Middle frontal gyrus (tissue), 1 donor: ENCODE results near the gene GRAMD1B.
"Not testable (repeated sequence)": the region's sequence is repeated elsewhere in the genome, so short reads cannot be mapped to it uniquely, and the experiment has no call there.

Experiments
- DNase-seq: peaks from one replicate; pipeline ENCODE4 v3.0.0-alpha.2; 2015; ENCODE audit warnings: low spot score; ENCODE audit errors: extremely low spot score

GRAMD1B gene

GRCh38 chr11:123564221-123564620, 134.2 kb downstream of the GRAMD1B start:
- DNase-seq = peak; percentile 3

GRCh38 chr11:123566852-123567251, 136.8 kb downstream of the GRAMD1B start:
- peak; percentile 2 for DNase-seq

GRCh38 chr11:123567466-123567865, 137.4 kb downstream of the GRAMD1B start:
- DNase-seq = peak; percentile 22

GRCh38 chr11:123568367-123568870, 138.3 kb downstream of the GRAMD1B start:
- peak; percentile 2 for DNase-seq

- DNase-seq = no peak
Measured at GRCh38 chr11:123569393-123569792, 139.3 kb downstream of the GRAMD1B start.

GRCh38 chr11:123570939-123571580, 141.0 kb downstream of the GRAMD1B start:
- DNase-seq = no peak

GRCh38 chr11:123572791-123573190, 142.7 kb downstream of the GRAMD1B start:
- DNase-seq = not testable (repeated sequence)

- no peak for DNase-seq
Measured at GRCh38 chr11:123573286-123573685, 143.2 kb downstream of the GRAMD1B start.

- no peak for DNase-seq
Measured at GRCh38 chr11:123575441-123575840, 145.4 kb downstream of the GRAMD1B start.

GRCh38 chr11:123576082-123576481, 146.0 kb downstream of the GRAMD1B start:
- no peak for DNase-seq

- DNase-seq = no peak
Measured at GRCh38 chr11:123576501-123576900, 146.4 kb downstream of the GRAMD1B start.

GRCh38 chr11:123577081-123577598, 147.1 kb downstream of the GRAMD1B start:
- peak; percentile 46 for DNase-seq

GRCh38 chr11:123578778-123579481, 148.9 kb downstream of the GRAMD1B start:
- DNase-seq = no peak

GRCh38 chr11:123579482-123579812, 149.4 kb downstream of the GRAMD1B start:
- DNase-seq = no peak

GRCh38 chr11:123580137-123580536, 150.1 kb downstream of the GRAMD1B start:
- no peak for DNase-seq

GRCh38 chr11:123580557-123581275, 150.6 kb downstream of the GRAMD1B start:
- DNase-seq = no peak

- no peak for DNase-seq
Measured at GRCh38 chr11:123581651-123582399, 151.8 kb downstream of the GRAMD1B start.

- DNase-seq = no peak
Measured at GRCh38 chr11:123582992-123583504, 153.0 kb downstream of the GRAMD1B start.

GRCh38 chr11:123584186-123584585, 154.1 kb downstream of the GRAMD1B start:
- DNase-seq = no peak

- DNase-seq = no peak
Measured at GRCh38 chr11:123584737-123585136, 154.7 kb downstream of the GRAMD1B start.

- no peak for DNase-seq
Measured at GRCh38 chr11:123585206-123585605, 155.1 kb downstream of the GRAMD1B start.
